ENCODE measurements around the gene CTNNA3. TPM values are rescaled to one million over a fixed set of nuclear protein-coding genes. Genes with fewer than 3 reads are reported as not detected.

The CTNNA3 gene
- polyA plus RNA-seq, 1 experiment = not detected

DNA sequence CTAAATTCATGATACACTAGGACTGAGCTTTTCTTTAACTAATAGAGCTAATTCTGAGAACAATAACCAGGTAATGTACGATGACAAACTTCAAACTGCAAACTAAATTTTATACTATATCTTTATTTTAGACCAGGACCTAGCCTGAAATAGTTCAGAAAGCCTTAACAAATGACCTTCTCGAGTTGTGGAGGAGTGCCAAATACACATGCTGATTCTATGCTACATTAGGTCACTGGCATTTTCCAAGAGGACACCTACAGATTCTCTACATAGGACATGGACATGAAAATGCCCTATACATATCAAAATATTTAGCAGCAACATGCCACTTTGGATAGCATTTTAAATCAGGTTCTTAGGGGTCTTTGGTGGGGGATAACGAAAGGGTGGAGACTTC, 814.2 kb downstream of the CTNNA3 start:
- TF ChIP-seq, protein P1, sequence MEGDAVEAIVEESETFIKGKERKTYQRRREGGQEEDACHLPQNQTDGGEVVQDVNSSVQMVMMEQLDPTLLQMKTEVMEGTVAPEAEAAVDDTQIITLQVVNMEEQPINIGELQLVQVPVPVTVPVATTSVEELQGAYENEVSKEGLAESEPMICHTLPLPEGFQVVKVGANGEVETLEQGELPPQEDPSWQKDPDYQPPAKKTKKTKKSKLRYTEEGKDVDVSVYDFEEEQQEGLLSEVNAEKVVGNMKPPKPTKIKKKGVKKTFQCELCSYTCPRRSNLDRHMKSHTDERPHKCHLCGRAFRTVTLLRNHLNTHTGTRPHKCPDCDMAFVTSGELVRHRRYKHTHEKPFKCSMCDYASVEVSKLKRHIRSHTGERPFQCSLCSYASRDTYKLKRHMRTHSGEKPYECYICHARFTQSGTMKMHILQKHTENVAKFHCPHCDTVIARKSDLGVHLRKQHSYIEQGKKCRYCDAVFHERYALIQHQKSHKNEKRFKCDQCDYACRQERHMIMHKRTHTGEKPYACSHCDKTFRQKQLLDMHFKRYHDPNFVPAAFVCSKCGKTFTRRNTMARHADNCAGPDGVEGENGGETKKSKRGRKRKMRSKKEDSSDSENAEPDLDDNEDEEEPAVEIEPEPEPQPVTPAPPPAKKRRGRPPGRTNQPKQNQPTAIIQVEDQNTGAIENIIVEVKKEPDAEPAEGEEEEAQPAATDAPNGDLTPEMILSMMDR (IDR thresholded peaks at IDR 0.05; ENCODE audit: insufficient read depth, low read depth, low read length) = no peak

DNA sequence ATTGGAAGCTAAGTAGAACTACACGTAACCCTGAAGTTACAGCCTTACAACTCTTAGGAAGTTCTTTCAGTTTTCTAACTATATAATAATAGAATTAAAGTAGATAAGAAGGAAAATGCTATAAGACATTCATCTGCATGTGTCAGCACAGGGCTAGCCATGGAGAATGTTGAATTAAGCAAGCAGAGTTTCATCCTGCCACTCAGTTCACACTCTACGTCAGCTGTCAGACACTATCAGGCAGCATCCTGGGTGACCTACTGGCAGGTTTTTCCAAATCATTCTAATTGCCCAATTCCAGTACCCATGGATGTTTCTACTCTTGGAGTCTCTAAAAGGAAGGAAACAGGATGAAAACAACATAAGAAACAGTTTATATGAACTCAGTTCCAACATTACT, 815.2 kb downstream of the CTNNA3 start:
- CTCF ChIA-PET = interaction anchor here (1.2 kb wide), 1 partner anchor 18 kb away, joined by 4 read pairs; no protein-coding TSS in a partner anchor
- Histone ChIP-seq H3K27me3 (ENCODE audit: control insufficient read depth, insufficient read depth, low read length) (no peaks in the 10 kb centered on the region), H3K4me3 (ENCODE audit: low read depth, low read length) (no peak overlapping the region), H3K36me3 (ENCODE audit: control insufficient read depth, insufficient read depth, low read length) (no peaks in the 10 kb centered on the region)
- DNase-seq (ENCODE audit: low read depth) = no peak
- TF ChIP-seq, protein P1 (IDR thresholded peaks at IDR 0.05; ENCODE audit: insufficient read depth, low read depth, low read length) = no peak
- POLR2A ChIA-PET = no interaction called here

More for the DNA sequence above, 814.2 kb downstream of the CTNNA3 start:
- H3K36me3 ChIP-seq (ENCODE audit: control insufficient read depth, insufficient read depth, low read length) = no peaks in the 10 kb centered on the region
- ChIA-PET CTCF (no interaction called here), POLR2A (interaction anchor here (0.6 kb wide), 1 partner anchor 10 kb away, joined by 3 read pairs; no protein-coding TSS in a partner anchor)
- no peaks in the 10 kb centered on the region for H3K27me3 ChIP-seq (ENCODE audit: control insufficient read depth, insufficient read depth, low read length)
- no peak for DNase-seq (ENCODE audit: low read depth)
- no peak overlapping the region for H3K4me3 ChIP-seq (ENCODE audit: low read depth, low read length)

DNA sequence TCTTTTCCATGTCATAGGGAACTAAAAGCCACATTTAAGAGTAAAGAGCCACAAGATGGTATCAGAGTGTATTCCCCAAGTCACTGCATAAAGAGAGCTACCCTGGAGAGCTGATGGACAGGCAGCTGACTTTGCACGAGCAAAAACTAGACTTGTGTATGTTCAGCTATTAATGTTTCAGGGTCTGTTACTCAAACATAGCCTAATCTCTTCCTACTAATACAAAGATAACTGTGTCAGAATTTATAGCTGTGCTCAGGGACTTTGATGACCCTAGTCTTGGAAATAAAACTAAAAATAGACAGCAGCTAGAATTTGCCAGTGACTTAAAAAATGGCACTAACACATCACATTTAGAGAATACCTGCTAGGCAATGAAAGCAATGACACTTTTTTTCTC, 815.7 kb downstream of the CTNNA3 start:
- no peak overlapping the region for H3K4me3 ChIP-seq (ENCODE audit: low read depth, low read length)
- ChIA-PET CTCF (interaction anchor here (0.6 to 1.2 kb wide), 2 partner anchors 18 to 489 kb away, joined by 3 to 4 read pairs; no protein-coding TSS in a partner anchor), POLR2A (interaction anchor here (0.6 kb wide), 1 partner anchor 1446 kb away, joined by 3 read pairs; no protein-coding TSS in a partner anchor)
- H3K36me3 ChIP-seq (ENCODE audit: control insufficient read depth, insufficient read depth, low read length) = no peaks in the 10 kb centered on the region
- TF ChIP-seq, protein P1 (IDR thresholded peaks at IDR 0.05; ENCODE audit: insufficient read depth, low read depth, low read length) = no peak
- no peak for DNase-seq (ENCODE audit: low read depth)
- no peaks in the 10 kb centered on the region for H3K27me3 ChIP-seq (ENCODE audit: control insufficient read depth, insufficient read depth, low read length)

- TF ChIP-seq, protein P1 (IDR thresholded peaks at IDR 0.05; ENCODE audit: insufficient read depth, low read depth, low read length) = no peak
- POLR2A ChIA-PET = no interaction called here
- no peaks in the 10 kb centered on the region for H3K27me3 ChIP-seq (ENCODE audit: control insufficient read depth, insufficient read depth, low read length)
- no peaks in the 10 kb centered on the region for H3K36me3 ChIP-seq (ENCODE audit: control insufficient read depth, insufficient read depth, low read length)
- CTCF ChIA-PET = no interaction called here
- DNase-seq (ENCODE audit: low read depth) = no peak
- H3K4me3 ChIP-seq (ENCODE audit: low read depth, low read length) = no peak overlapping the region
Observed at GRCh38 chr10:66877361-66877760, 818.6 kb downstream of the CTNNA3 start.

- no peak for DNase-seq (ENCODE audit: low read depth)
- ChIA-PET POLR2A (no interaction called here), CTCF (no interaction called here)
- TF ChIP-seq, protein P1 (IDR thresholded peaks at IDR 0.05; ENCODE audit: insufficient read depth, low read depth, low read length) = no peak
- Histone ChIP-seq H3K27me3 (ENCODE audit: control insufficient read depth, insufficient read depth, low read length) (no peaks in the 10 kb centered on the region), H3K36me3 (ENCODE audit: control insufficient read depth, insufficient read depth, low read length) (no peaks in the 10 kb centered on the region), H3K4me3 (ENCODE audit: low read depth, low read length) (no peak overlapping the region)
Observed at GRCh38 chr10:66869635-66870034, 826.4 kb downstream of the CTNNA3 start.

All from BJ (cell line).